OCI-LY3 (cell line): ENCODE data around the gene GADL1.

ENCODE experiments used
- H2AFZ ChIP-seq: fragments of 200-600, 300-600 bp; shearing (Covaris generic); 2 replicates; pipeline ENCODE4 v1.6.0; 2014; ENCODE audit warnings: antibody characterized with exemption, low read depth, low read length
- H3K27ac ChIP-seq: fragments of 200-600, 300-600 bp; sonication (generic); 2 replicates; pipeline ENCODE4 v1.5.1; 2014; ENCODE audit warnings: mild to moderate bottlenecking, low read length, moderate library complexity, mixed read lengths
- H3K27me3 ChIP-seq: fragments of 200-600, 300-600 bp; sonication (generic); 2 replicates; pipeline ENCODE4 v1.6.1; 2014; ENCODE audit warnings: low read depth, low read length, mixed read lengths
- H3K36me3 ChIP-seq: fragments of 200-600, 300-600 bp; sonication (generic); replicated peaks from 2 replicates; pipeline ENCODE3; 2014; ENCODE audit warnings: low read depth, low read length, mixed read lengths
- H3K4me1 ChIP-seq: fragments of 300-600, 200-600 bp; sonication (generic); 2 replicates; pipeline ENCODE4 v1.6.1; 2014; ENCODE audit warnings: low read length, mixed read lengths
- H3K4me2 ChIP-seq: fragments of 200-600, 300-600 bp; sonication (generic); 2 replicates; pipeline ENCODE4 v1.6.1; 2014; ENCODE audit warnings: low read length, mixed read lengths
- H3K4me3 ChIP-seq: fragments of 300-600, 200-600 bp; sonication (generic); 2 replicates; pipeline ENCODE4 v1.5.1; 2014; ENCODE audit warnings: antibody characterized with exemption, mild to moderate bottlenecking, low read length, moderate library complexity
- H3K79me2 ChIP-seq: fragments of 300-600, 200-600 bp; shearing (Covaris generic); 2 replicates; pipeline ENCODE4 v1.6.1; 2014; ENCODE audit warnings: mild to moderate bottlenecking, low read length, mixed read lengths
- H3K9ac ChIP-seq: fragments of 300-600, 200-600 bp; shearing (Covaris generic); 2 replicates; pipeline ENCODE4 v1.6.0; 2014; ENCODE audit warnings: mild to moderate bottlenecking, low read length, moderate library complexity
- H3K9me3 ChIP-seq: fragments of 200-600, 300-600 bp; shearing (Covaris generic); 2 replicates; pipeline ENCODE4 v1.6.1; 2014; ENCODE audit warnings: low read length, mixed read lengths; ENCODE audit not compliant: insufficient read depth
- H4K20me1 ChIP-seq: fragments of 200-600, 300-600 bp; sonication (generic); 2 replicates; pipeline ENCODE4 v1.6.1; 2016; ENCODE audit warnings: low read length, mixed read lengths; ENCODE audit not compliant: insufficient read depth
- CTCF ChIP-seq: fragments of 200-600, 300-600 bp; sonication (generic); IDR thresholded peaks from 2 replicates; pipeline ENCODE4 v1.5.1; 2014; ENCODE audit warnings: antibody characterized with exemption, low read length, low read depth
- EZH2phosphoT487 ChIP-seq: fragments of 200-600 bp; shearing (Covaris generic); IDR thresholded peaks from 2 replicates; pipeline ENCODE4 v1.6.1; 2018; ENCODE audit warnings: antibody characterized with exemption, mixed run types, low read depth

GADL1 gene

GRCh38 chr3:30924763-30925162, 30.3 kb upstream of the GADL1 start:
- Histone ChIP-seq H4K20me1 (no peaks in the 10 kb centered on the region), H3K9ac (no peak overlapping the region), H3K4me1 (0 out of 2 replicates have a peak, but pooled peaks cover 6% of the 10 kb centered on the region), H3K9me3 (peaks cover 10% of the 10 kb centered on the region), H3K79me2 (no peaks in the 10 kb centered on the region), H2AFZ (no peak overlapping the region), H3K27me3 (no peaks in the 10 kb centered on the region), H3K27ac (no peak overlapping the region), H3K4me2 (no peak overlapping the region), H3K36me3 (peaks cover 5% of the 10 kb centered on the region), H3K4me3 (no peak overlapping the region)
- TF ChIP-seq CTCF, result no peak
- no peak for TF ChIP-seq EZH2phosphoT487

- Histone ChIP-seq H4K20me1 (no peaks in the 10 kb centered on the region), H3K9me3 (peaks cover 12% of the 10 kb centered on the region), H3K27ac (no peak overlapping the region), H3K27me3 (no peaks in the 10 kb centered on the region), H3K79me2 (no peaks in the 10 kb centered on the region), H3K4me1 (no peaks in the 10 kb centered on the region), H3K36me3 (peaks cover 6% of the 10 kb centered on the region), H2AFZ (no peak overlapping the region), H3K9ac (no peak overlapping the region), H3K4me2 (no peak overlapping the region), H3K4me3 (no peak overlapping the region)
- TF ChIP-seq CTCF, result no peak
- TF ChIP-seq EZH2phosphoT487, result no peak
Measured at GRCh38 chr3:30919564-30919963, 25.1 kb upstream of the GADL1 start.

- H3K27ac ChIP-seq, result no peak overlapping the region
- H3K9ac ChIP-seq, result no peak overlapping the region
- H4K20me1 ChIP-seq, result no peaks in the 10 kb centered on the region
- no peaks in the 10 kb centered on the region for H3K27me3 ChIP-seq
- H3K4me2 ChIP-seq, result no peak overlapping the region
- no peaks in the 10 kb centered on the region for H3K4me1 ChIP-seq
- no peaks in the 10 kb centered on the region for H3K79me2 ChIP-seq
- no peak overlapping the region for H3K4me3 ChIP-seq
- H3K36me3 ChIP-seq, result peaks cover 6% of the 10 kb centered on the region
- H2AFZ ChIP-seq, result no peak overlapping the region
- peaks cover 12% of the 10 kb centered on the region for H3K9me3 ChIP-seq
- TF ChIP-seq CTCF, result no peak
- no peak for TF ChIP-seq EZH2phosphoT487
Measured at GRCh38 chr3:30918761-30919160, 24.3 kb upstream of the GADL1 start.

DNA sequence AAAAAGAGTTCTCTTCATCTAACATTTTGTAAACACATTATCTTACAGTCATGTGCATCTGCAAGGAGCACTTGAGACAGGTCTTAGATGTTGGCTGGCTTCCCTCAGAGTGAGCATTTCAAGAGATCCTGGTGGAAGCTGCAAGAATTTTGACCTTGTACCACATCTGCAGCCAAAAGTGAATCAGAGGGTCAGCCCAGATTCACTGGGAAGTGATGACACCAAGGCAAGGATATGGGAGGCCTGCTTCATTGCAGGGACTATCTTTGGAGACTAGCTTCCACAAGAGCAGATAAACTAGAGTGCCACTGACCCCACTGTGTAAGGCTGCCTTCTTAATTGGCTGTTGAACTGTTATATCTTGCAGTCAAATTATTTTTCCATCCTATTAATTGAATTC, 21.3 kb upstream of the GADL1 start:
- TF ChIP-seq EZH2phosphoT487 (no peak), CTCF (no peak)
- peaks cover 3% of the 10 kb centered on the region for H3K36me3 ChIP-seq
- H3K9ac ChIP-seq, result no peak overlapping the region
- no peak overlapping the region for H3K4me3 ChIP-seq
- peaks cover 12% of the 10 kb centered on the region for H3K9me3 ChIP-seq
- H4K20me1 ChIP-seq, result no peaks in the 10 kb centered on the region
- H3K4me2 ChIP-seq, result no peak overlapping the region
- no peaks in the 10 kb centered on the region for H3K27me3 ChIP-seq
- H2AFZ ChIP-seq, result no peak overlapping the region
- H3K79me2 ChIP-seq, result no peaks in the 10 kb centered on the region
- no peaks in the 10 kb centered on the region for H3K4me1 ChIP-seq
- no peak overlapping the region for H3K27ac ChIP-seq
